ENCODE results near the gene CXCL12.

The CXCL12 gene

GRCh38 chr10:44385026-44385695 lies at the start of gene CXCL12:
CXCL12 (minus strand) TSS chr10:44385097; CDS start chr10:44385005, 92 bp downstream.
- DNase-seq (ENCODE audit: low read depth): no peak

GRCh38 chr10:44427479-44427878 lies 42.6 kb upstream of the CXCL12 start:
- no peak for DNase-seq (ENCODE audit: low read depth)

- no peak for DNase-seq (ENCODE audit: low read depth)
Measured at GRCh38 chr10:44427037-44427436, 42.1 kb upstream of the CXCL12 start.

- DNase-seq (ENCODE audit: low read depth): no peak
Measured at GRCh38 chr10:44426247-44427034, 41.5 kb upstream of the CXCL12 start.

GRCh38 chr10:44425466-44425865 lies 40.6 kb upstream of the CXCL12 start:
- no peak for DNase-seq (ENCODE audit: low read depth)

- no peak for DNase-seq (ENCODE audit: low read depth)
Measured at GRCh38 chr10:44424957-44425356, 40.1 kb upstream of the CXCL12 start.

- DNase-seq (ENCODE audit: low read depth): no peak
Measured at GRCh38 chr10:44424298-44424697, 39.4 kb upstream of the CXCL12 start.

- no peak for DNase-seq (ENCODE audit: low read depth)
Measured at GRCh38 chr10:44422570-44423101, 37.7 kb upstream of the CXCL12 start.

- DNase-seq (ENCODE audit: low read depth): no peak
Measured at GRCh38 chr10:44422153-44422552, 37.3 kb upstream of the CXCL12 start.

GRCh38 chr10:44419790-44420549 lies 35.1 kb upstream of the CXCL12 start:
- no peak for DNase-seq (ENCODE audit: low read depth)

GRCh38 chr10:44418637-44419036 lies 33.7 kb upstream of the CXCL12 start:
- no peak for DNase-seq (ENCODE audit: low read depth)

- no peak for DNase-seq (ENCODE audit: low read depth)
Measured at GRCh38 chr10:44417761-44418160, 32.9 kb upstream of the CXCL12 start.

- no peak for DNase-seq (ENCODE audit: low read depth)
Measured at GRCh38 chr10:44416936-44417335, 32.0 kb upstream of the CXCL12 start.

- DNase-seq (ENCODE audit: low read depth): no peak
Measured at GRCh38 chr10:44416021-44416771, 31.3 kb upstream of the CXCL12 start.

- DNase-seq (ENCODE audit: low read depth): no peak
Measured at GRCh38 chr10:44415121-44415520, 30.2 kb upstream of the CXCL12 start.

GRCh38 chr10:44413416-44413815 lies 28.5 kb upstream of the CXCL12 start:
- no peak for DNase-seq (ENCODE audit: low read depth)

- no peak for DNase-seq (ENCODE audit: low read depth)
Measured at GRCh38 chr10:44411251-44411650, 26.4 kb upstream of the CXCL12 start.

- DNase-seq (ENCODE audit: low read depth): no peak
Measured at GRCh38 chr10:44404741-44405437, 20.0 kb upstream of the CXCL12 start.

GRCh38 chr10:44402465-44403195 lies 17.7 kb upstream of the CXCL12 start:
- no peak for DNase-seq (ENCODE audit: low read depth)

- DNase-seq (ENCODE audit: low read depth): no peak
Measured at GRCh38 chr10:44400541-44400940, 15.6 kb upstream of the CXCL12 start.
